ENCODE measurements around the gene GREM2.

The GREM2 gene

GRCh38 chr1:240559781-240560180 is 52.2 kb downstream of the GREM2 start:
- H3K27ac Mint-ChIP-seq: no peak overlapping the region
- DNase-seq: no peak
- no peaks in the 10 kb centered on the region for H3K27me3 Mint-ChIP-seq
- H3K36me3 Mint-ChIP-seq (ENCODE audit: low read depth): no peaks in the 10 kb centered on the region
- H3K4me1 Mint-ChIP-seq (ENCODE audit: low read depth): no peaks in the 10 kb centered on the region
- H3K4me3 Mint-ChIP-seq: no peak overlapping the region
- H3K9me3 Mint-ChIP-seq: peaks cover 3% of the 10 kb centered on the region

GRCh38 chr1:240555524-240555923 is 56.4 kb downstream of the GREM2 start:
- no peaks in the 10 kb centered on the region for H3K36me3 Mint-ChIP-seq (ENCODE audit: low read depth)
- no peak overlapping the region for H3K4me3 Mint-ChIP-seq
- no peak for DNase-seq
- no peaks in the 10 kb centered on the region for H3K4me1 Mint-ChIP-seq (ENCODE audit: low read depth)
- H3K27ac Mint-ChIP-seq: no peak overlapping the region
- H3K9me3 Mint-ChIP-seq: peaks cover 3% of the 10 kb centered on the region
- H3K27me3 Mint-ChIP-seq: no peaks in the 10 kb centered on the region

- peaks cover 3% of the 10 kb centered on the region for H3K9me3 Mint-ChIP-seq
- H3K36me3 Mint-ChIP-seq (ENCODE audit: low read depth): no peaks in the 10 kb centered on the region
- no peak overlapping the region for H3K27ac Mint-ChIP-seq
- H3K4me1 Mint-ChIP-seq (ENCODE audit: low read depth): no peaks in the 10 kb centered on the region
- DNase-seq: no peak
- H3K27me3 Mint-ChIP-seq: no peaks in the 10 kb centered on the region
- no peak overlapping the region for H3K4me3 Mint-ChIP-seq
Observed at GRCh38 chr1:240553351-240553750, 58.6 kb downstream of the GREM2 start.

GRCh38 chr1:240539769-240540414 is 72.1 kb downstream of the GREM2 start:
- Mint-ChIP-seq H3K36me3 (ENCODE audit: low read depth) (no peaks in the 10 kb centered on the region), H3K27ac (no peak overlapping the region), H3K27me3 (no peaks in the 10 kb centered on the region), H3K4me1 (ENCODE audit: low read depth) (peaks cover 15% of the 10 kb centered on the region), H3K9me3 (peaks cover 3% of the 10 kb centered on the region), H3K4me3 (no peak overlapping the region)
- DNase-seq: no peak

GRCh38 chr1:240538776-240539430 is 73.1 kb downstream of the GREM2 start:
- peaks cover 15% of the 10 kb centered on the region for H3K4me1 Mint-ChIP-seq (ENCODE audit: low read depth)
- H3K9me3 Mint-ChIP-seq: peaks cover 3% of the 10 kb centered on the region
- no peak overlapping the region for H3K4me3 Mint-ChIP-seq
- DNase-seq: no peak
- H3K36me3 Mint-ChIP-seq (ENCODE audit: low read depth): no peaks in the 10 kb centered on the region
- no peaks in the 10 kb centered on the region for H3K27me3 Mint-ChIP-seq
- H3K27ac Mint-ChIP-seq: no peak overlapping the region

- DNase-seq: no peak
- H3K9me3 Mint-ChIP-seq: peaks cover 3% of the 10 kb centered on the region
- H3K27ac Mint-ChIP-seq: no peak overlapping the region
- no peaks in the 10 kb centered on the region for H3K4me1 Mint-ChIP-seq (ENCODE audit: low read depth)
- no peaks in the 10 kb centered on the region for H3K27me3 Mint-ChIP-seq
- H3K4me3 Mint-ChIP-seq: no peak overlapping the region
- no peaks in the 10 kb centered on the region for H3K36me3 Mint-ChIP-seq (ENCODE audit: low read depth)
Observed at GRCh38 chr1:240533154-240533780, 78.7 kb downstream of the GREM2 start.

- H3K9me3 Mint-ChIP-seq: no peaks in the 10 kb centered on the region
- no peaks in the 10 kb centered on the region for H3K36me3 Mint-ChIP-seq (ENCODE audit: low read depth)
Observed at GRCh38 chr1:240528591-240528990, 83.4 kb downstream of the GREM2 start.

GRCh38 chr1:240527086-240527485 is 84.9 kb downstream of the GREM2 start:
- H3K4me1 Mint-ChIP-seq (ENCODE audit: low read depth): no peaks in the 10 kb centered on the region
- no peaks in the 10 kb centered on the region for H3K36me3 Mint-ChIP-seq (ENCODE audit: low read depth)
- DNase-seq: no peak
- no peak overlapping the region for H3K27ac Mint-ChIP-seq
- no peaks in the 10 kb centered on the region for H3K27me3 Mint-ChIP-seq
- no peaks in the 10 kb centered on the region for H3K9me3 Mint-ChIP-seq
- H3K4me3 Mint-ChIP-seq: no peak overlapping the region

More at GRCh38 chr1:240528591-240528990, 83.4 kb downstream of the GREM2 start:
- Mint-ChIP-seq H3K4me1 (ENCODE audit: low read depth) (no peaks in the 10 kb centered on the region), H3K4me3 (no peak overlapping the region), H3K27me3 (no peaks in the 10 kb centered on the region), H3K27ac (no peak overlapping the region)
- DNase-seq: no peak

GRCh38 chr1:240526312-240526711 is 85.6 kb downstream of the GREM2 start:
- no peaks in the 10 kb centered on the region for H3K27me3 Mint-ChIP-seq
- no peaks in the 10 kb centered on the region for H3K9me3 Mint-ChIP-seq
- no peaks in the 10 kb centered on the region for H3K36me3 Mint-ChIP-seq (ENCODE audit: low read depth)
- H3K4me3 Mint-ChIP-seq: no peak overlapping the region
- no peaks in the 10 kb centered on the region for H3K4me1 Mint-ChIP-seq (ENCODE audit: low read depth)
- no peak for DNase-seq
- H3K27ac Mint-ChIP-seq: no peak overlapping the region

- Mint-ChIP-seq H3K4me3 (no peak overlapping the region), H3K27ac (no peak overlapping the region), H3K4me1 (ENCODE audit: low read depth) (no peaks in the 10 kb centered on the region), H3K36me3 (ENCODE audit: low read depth) (no peaks in the 10 kb centered on the region), H3K9me3 (no peaks in the 10 kb centered on the region), H3K27me3 (no peaks in the 10 kb centered on the region)
- DNase-seq: no peak
Observed at GRCh38 chr1:240524356-240525069, 87.4 kb downstream of the GREM2 start.

- no peak for DNase-seq
- Mint-ChIP-seq H3K9me3 (no peaks in the 10 kb centered on the region), H3K27me3 (no peaks in the 10 kb centered on the region), H3K36me3 (ENCODE audit: low read depth) (no peaks in the 10 kb centered on the region), H3K27ac (no peak overlapping the region), H3K4me3 (no peak overlapping the region), H3K4me1 (ENCODE audit: low read depth) (no peaks in the 10 kb centered on the region)
Observed at GRCh38 chr1:240522122-240522822, 89.7 kb downstream of the GREM2 start.

- H3K9me3 Mint-ChIP-seq: no peaks in the 10 kb centered on the region
- no peaks in the 10 kb centered on the region for H3K27me3 Mint-ChIP-seq
- H3K4me3 Mint-ChIP-seq: no peak overlapping the region
- no peak for DNase-seq
- no peaks in the 10 kb centered on the region for H3K36me3 Mint-ChIP-seq (ENCODE audit: low read depth)
- H3K4me1 Mint-ChIP-seq (ENCODE audit: low read depth): no peaks in the 10 kb centered on the region
- no peak overlapping the region for H3K27ac Mint-ChIP-seq
Observed at GRCh38 chr1:240517891-240518290, 94.1 kb downstream of the GREM2 start.

GRCh38 chr1:240516069-240516468 is 95.9 kb downstream of the GREM2 start:
- Mint-ChIP-seq H3K4me3 (no peak overlapping the region), H3K4me1 (ENCODE audit: low read depth) (no peaks in the 10 kb centered on the region), H3K27me3 (no peaks in the 10 kb centered on the region), H3K36me3 (ENCODE audit: low read depth) (no peaks in the 10 kb centered on the region), H3K9me3 (no peaks in the 10 kb centered on the region), H3K27ac (no peak overlapping the region)
- no peak for DNase-seq

- no peak overlapping the region for H3K4me3 Mint-ChIP-seq
- H3K36me3 Mint-ChIP-seq (ENCODE audit: low read depth): no peaks in the 10 kb centered on the region
- no peaks in the 10 kb centered on the region for H3K27me3 Mint-ChIP-seq
- H3K27ac Mint-ChIP-seq: no peak overlapping the region
- H3K9me3 Mint-ChIP-seq: no peaks in the 10 kb centered on the region
- DNase-seq: no peak
- no peaks in the 10 kb centered on the region for H3K4me1 Mint-ChIP-seq (ENCODE audit: low read depth)
Observed at GRCh38 chr1:240515505-240515904, 96.5 kb downstream of the GREM2 start.

Data from activated T-cell treated with anti-CD3 and anti-CD28 coated beads, Interleukin-2, amount 50 U/mL, for 24 hours (primary cell).